HG03280 (cell line): ENCODE measurements around the gene CEP164.
"Not testable (repeated sequence)": the region's sequence is repeated elsewhere in the genome, so short reads cannot be mapped to it uniquely, and the experiment has no call there.

Experiments
- ATAC-seq: cut with Tn5 transposase; IDR thresholded peaks from one replicate; pipeline ENCODE4 v1.9.1; 2021; ENCODE audit warnings: mild to moderate bottlenecking, moderate library complexity; ENCODE audit not compliant: unreplicated experiment

CEP164 gene

DNA sequence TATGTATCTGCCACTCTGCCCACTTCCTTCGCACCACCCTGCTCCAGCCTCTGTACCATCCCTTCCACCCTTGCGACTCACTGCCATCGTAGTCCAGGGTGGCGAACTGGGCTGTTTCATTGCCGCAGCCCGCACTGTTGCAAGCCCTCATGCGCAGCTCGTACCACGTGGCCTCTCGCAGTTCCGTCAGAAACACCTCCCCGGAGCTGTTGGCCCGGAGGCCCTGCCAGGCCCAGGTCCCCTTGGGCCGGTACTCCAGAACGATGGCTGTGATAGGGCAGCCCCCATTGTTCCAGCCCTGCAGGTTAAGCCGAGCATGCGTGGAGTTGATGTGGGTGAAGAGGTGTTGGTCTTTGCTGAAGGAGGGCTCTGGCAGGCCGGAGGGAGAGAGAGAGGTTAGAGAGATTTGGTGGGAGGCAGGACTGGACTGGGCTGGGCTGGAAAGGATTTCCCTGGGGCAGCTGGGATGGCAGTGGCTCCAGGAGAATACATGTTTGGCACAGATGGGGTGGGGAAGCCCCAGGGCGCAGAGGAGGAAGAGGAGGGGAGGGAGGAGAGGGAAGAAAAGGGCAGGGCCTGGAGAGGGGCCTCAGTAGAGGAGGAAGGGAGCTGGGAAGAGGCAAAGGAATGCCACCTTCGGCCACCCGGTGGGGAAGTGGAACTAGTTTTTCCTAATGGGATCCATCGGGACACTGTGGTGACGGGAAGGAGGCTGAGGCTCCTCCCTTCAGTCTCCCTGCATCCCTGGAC, 109.6 kb downstream of the CEP164 start:
- ATAC-seq: no peak

DNA sequence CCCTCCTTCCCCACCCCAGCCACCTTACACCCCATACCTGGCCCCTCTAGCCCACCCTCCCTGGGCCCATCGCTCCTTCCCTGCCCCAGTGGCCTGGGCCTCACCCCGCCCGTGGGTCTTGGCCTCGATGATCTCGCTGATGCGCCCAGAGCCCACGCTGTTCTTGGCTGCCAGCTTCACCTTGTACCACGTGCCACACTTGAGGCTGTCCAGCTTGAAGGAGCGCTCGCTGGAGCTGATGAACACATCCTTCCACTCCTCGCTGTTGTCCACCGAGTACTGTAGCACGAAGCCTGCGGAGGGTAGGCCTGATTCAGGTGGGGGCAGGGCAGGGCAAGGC, 110.1 kb downstream of the CEP164 start:
- no peak for ATAC-seq

DNA sequence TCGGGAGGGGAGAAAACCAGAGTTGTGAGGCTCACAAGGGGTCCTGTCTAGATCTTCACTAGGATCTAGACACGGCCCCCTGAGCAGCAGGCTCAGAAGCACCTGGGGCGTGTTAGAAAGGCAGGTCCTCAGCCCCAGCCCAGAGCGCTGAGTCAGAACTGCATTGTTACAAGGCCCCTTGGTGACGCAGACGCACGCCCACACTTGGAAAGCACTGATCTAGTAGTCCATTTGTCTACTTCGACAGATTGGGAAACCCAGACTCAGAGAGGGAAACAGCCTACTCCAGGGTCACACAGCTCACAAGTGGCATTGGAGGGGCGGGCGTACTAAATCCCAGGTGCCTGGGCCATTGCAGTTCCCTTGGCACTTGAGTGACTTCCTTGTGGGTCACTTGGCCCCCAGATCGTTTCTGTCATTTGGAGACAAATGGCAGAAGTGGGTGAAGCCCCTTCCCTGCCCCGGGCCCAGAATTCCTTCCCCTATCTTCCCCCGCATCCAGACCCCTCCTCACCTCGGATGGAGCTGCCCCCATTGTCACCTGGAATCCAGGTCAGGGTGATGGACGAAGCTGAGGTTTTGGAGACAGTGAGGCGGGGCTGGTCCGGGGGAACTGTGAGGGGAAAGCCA, 110.8 kb downstream of the CEP164 start:
- no peak for ATAC-seq

DNA sequence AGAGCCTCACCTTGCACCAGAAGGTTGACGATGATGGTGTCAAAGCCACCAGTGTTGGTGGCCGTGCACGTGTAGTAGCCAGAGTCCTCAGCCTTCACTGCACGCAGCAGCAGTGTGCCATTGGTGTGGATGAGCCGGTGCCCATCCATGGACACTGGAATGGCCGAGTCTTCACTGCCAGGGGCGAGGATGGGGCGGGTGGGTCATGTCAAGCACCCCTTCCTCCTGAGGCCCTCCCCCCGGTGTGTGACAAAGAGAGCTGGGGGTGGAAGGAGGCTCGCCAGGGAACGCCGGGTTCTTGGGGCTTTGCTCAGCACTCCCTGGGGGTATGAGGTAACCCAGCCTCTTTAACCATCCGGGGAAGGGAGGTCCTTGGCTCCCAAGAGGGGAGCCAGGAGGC, 111.6 kb downstream of the CEP164 start:
- ATAC-seq: no peak

DNA sequence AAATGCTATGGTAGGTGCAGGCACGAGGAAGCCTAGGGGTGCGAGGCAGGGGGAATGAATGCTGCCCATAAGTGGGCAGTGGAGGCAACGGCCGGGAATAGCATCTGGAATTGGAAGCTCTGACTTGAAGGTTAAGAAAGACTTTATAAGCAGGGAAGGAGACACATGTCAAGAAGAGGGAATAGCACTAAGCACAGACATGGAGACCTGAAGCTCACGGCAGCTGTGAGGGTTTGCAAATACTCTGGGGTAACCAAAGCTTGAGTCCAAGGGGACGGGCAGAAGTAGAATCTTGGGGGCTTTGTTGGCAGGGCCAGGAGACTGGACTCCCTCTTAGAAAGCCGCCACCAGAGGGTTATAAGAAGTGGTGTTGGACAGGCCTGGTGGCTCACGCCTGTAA, 112.6 kb downstream of the CEP164 start:
- no peak for ATAC-seq

DNA sequence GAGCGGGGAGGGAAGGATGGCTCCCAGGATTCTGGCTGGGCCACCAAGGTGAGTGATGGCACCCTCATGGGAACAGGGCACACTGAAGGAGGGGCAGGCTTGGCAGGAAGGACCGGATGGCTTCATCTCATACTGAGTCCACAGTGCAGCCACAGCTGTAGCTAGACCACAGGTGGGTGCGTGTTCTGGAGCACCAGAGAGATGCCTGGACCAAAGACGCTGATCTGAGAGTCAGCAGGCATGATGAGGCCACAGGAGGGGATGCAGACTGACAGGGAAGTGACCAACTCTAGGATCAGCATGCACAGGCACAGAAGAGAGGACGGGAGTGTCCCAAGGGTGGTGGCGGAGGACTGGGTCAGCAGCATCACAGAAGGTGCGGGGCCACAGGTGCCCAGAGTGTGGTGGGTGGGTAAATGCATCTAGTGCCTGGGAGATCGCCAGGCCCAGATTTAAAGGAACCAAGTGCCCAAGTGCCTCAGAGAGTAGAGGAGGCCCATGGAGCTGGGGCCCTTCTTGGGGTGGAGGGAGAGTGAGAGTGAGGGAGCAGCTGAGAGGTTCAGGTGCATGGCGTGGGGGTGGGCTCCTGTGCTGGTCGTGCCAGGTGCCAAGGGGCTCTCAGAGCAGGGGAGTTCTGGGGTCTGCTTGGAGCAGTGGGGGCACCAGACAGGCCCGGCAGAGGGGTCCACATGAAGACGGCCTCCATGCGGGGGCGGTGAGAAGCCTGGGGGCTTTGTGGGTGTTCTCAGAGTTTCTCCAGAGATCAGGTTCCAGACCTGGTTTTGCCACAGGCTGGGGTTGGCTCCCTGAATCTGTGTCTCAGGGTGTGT, 113.7 kb downstream of the CEP164 start:
- ATAC-seq: no peak

DNA sequence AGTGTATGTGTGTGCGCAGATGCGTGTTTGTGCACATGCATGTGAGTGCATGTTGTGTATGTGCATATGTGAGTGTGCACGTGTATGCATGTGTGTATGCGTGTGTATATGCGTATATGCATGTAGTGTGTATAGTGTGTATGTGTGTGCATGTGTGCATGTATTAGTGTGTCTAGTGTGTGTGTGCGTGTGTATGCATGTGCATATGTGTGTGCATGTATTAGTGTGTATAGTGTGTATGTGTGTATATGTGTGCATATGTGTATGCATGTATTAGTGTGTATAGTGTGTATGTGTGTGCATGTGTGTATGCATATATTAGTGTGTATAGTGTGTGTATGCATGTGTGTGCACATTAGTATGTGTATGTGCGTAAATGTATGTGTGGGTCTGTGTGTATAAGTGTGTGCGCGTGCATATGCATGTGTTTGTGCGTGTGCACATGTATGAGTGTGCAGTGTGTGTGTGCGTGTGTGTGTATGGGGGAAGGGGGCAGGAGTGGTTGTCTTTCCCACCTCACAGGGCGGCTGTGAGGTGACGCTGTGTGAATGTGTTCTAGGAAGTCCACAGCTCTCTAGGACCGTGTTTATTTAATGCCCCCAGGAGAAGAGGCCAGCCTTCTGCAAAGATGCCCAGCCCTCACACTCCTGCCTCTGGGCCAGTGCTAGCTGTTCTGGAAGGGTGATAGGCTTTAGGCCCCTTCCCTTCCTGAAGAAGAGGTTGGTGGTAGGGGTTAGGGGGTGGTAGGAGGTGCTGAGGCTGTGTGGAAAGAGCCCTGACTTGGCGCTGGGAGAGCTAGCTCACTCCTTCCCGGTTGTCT, 114.6 kb downstream of the CEP164 start:
- no peak for ATAC-seq

DNA sequence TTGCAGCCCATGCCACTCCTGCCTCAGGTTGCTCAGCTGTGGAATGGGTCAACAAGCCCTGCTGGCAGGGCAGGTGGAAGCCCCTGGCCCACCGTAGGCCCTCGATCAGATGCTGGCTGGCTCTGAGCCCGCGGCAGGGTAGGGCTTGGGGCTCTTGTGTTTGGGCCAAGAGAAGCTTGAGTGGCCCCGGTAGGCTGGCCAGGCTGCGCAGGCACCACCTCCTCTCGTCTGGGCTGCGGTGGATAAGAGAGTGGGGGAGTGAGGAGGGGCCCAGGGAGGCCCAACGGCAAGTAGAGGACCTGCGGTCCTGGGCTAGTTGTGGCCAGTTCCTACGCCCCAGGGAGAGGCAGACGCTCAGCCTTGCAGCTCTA, 115.2 kb downstream of the CEP164 start:
- ATAC-seq: no peak

DNA sequence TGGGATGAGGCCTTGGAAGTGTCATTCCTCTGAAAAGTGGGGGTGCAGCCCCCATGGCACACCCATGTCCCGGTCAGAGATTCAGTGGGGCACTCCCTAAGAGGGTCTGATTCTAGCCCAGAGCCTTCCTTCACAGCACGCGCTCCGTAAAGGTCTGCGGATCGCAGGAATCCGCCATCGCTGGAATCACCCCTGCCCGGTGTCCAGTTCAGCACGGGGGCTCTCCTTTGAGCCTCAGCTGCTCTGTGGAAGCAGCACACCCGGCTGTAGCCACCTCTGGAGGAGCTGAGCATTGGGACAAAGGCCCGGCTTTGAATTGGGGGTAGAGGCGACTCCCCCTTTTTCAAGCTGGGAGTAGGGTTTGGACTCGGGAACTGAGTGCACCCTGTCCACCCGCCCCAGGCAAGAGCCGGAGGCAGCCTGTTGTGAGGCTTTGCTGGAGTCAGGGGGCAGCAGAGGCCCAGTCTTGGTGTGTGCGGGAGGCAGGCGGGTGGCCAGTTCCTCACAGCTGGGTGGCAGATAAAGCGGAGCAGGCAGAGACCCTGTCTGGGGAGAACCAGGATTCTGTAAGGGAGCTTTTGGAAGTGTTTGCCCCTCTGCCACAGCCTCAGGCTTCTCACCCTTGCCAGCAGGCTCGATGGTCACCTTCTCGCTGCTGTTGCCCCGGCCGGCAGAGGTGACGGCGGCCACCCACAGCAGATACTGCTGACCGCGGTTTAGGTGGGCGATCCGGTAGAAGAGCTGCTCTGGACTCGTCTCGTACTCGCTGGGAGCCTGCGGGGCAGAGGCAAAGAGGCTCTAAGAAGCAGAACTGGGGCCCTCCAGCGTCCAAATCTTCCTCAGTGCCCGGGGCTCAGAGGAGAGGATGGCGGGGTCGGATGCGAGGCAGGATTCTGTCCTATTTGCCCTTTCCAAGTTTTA, 115.9 kb downstream of the CEP164 start:
- ATAC-seq: no peak

DNA sequence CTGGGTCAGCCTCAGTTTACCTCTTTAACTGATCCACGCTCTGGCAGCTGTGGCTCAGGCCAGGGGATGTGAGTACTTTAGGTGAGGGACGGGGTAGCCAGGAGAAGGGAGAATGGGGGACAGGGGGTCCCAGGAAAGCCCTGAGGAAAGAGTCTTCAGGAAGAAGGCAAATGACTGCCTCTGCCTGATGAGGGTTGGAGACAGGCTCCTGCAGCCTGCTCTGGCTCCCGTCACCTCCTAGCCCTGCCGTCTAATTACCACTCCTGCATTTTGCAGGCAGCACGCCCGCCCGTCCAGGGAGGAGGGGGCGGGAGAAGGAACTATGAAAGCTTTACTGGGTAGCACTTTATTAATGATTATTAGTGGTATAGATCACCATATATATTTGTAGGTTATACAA, 116.6 kb downstream of the CEP164 start:
- no peak for ATAC-seq

DNA sequence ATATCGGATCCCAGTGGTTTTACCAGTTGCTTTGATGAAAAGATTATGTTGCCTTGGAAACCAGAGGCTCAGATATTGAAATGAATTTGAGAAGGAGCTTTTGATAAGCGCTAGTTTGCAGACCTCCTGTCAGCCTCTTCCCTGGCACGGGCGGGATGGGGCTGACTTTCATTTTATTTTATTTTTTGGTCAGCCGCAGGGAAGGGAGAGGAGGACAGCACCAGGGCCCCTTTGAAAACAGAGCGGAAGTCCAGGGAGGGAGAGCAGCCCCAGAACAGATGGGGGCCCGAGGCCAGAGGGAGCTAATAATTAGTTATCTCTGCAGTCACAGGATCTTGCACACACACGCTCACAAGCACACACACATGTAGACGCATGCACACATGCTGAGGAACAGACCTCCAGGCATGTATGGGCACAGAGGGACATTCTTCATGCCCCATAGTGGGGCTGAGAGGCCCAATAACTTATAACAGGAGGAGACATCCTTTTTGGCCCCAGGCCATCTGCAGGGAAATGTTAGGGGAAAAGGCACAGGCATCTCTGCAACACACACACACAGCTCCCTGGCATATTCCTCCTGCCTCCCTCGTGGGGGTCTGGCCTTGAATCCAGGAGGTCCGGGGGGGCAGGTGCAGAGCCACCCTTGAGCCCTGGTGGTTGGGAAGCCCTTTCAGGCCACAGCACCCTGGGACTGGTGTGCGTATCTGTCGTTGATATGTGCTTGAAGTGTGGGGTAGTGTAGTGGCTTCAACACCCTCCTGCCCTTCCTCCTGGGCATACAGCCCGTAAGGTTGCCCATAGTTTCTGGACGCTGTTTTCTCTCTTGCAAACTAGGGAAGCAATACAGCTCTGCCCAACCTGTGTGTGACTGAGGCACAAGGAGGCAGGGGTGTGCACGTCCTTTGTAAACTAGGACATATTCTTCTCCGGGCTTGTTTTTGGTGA, 117.3 kb downstream of the CEP164 start:
- no peak for ATAC-seq

DNA sequence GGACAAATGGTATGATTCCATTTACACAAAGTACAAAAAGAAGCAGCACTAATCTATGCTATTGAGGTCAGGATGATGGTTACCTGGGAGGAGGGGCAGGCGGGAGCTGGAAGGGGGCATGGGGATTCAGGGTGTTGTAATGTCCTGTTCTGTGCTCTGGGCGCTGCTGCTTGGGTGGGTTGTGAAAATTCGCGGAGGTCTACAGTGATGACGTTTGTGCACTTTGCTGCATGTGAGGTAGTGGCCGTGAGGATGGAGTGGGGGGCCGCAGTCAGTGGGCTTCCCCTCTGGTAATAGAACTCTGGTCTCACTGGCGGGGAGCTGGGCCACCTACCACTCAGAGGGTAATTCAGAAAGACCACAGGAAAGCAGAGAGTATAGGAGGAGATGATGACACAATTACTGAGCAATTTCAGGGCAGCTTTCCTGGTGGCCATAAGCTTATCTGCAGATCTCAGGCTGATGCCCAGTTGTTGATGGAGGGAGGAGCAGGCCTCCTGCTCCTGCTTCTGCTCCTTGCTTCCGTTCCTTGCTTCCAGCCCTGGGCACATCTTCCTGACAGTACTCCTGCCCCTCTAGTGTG, 121.5 kb downstream of the CEP164 start:
- ATAC-seq: no peak

DNA sequence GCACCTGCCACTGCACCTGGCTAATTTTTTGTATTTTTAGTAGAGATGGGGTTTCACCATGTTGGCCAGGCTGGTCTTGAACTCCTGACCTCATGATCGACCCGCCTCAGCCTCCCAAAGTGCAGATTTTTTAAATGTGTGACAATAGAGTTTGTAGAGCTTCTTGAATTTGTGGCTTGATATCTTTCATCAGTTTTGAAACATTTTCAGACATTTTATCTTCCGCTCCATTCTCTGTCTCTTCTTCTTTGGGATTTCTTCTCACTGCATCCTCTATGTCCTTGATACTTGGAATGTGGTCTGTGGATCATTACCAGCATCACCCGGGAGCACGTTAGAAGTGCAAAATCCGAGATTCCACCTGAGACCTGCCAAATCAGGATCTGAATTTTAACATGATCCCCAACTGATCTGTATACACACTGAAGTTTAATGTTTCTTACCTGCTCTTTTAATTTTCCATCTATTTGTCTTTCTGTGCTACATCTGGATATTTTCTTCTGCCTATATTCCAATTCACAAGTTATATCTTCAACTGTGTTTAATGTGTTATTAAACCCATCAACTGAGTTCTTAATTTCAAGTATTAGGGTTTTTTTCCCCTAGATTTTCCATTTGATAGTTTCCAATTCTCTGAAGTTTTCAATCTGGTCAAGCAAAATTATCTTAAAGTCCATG, 126.4 kb downstream of the CEP164 start:
- no peak for ATAC-seq

DNA sequence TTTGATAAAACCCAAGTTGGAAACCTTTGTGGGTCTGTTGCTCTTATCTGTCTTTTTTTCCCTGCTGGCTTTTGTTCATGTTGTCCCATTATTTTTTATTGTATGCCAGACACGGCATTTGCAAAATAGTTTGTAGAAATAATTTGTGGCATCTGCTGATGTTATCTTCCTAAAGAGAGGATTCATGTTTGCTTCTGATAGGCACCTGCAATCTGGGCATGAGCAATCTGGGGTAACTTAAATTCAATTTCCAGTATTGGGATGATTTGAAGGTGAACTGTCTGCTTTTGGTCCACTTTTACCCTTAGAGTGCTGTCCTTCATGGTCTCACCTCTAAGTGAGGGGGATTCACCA, 126.9 kb downstream of the CEP164 start:
- ATAC-seq: no peak

DNA sequence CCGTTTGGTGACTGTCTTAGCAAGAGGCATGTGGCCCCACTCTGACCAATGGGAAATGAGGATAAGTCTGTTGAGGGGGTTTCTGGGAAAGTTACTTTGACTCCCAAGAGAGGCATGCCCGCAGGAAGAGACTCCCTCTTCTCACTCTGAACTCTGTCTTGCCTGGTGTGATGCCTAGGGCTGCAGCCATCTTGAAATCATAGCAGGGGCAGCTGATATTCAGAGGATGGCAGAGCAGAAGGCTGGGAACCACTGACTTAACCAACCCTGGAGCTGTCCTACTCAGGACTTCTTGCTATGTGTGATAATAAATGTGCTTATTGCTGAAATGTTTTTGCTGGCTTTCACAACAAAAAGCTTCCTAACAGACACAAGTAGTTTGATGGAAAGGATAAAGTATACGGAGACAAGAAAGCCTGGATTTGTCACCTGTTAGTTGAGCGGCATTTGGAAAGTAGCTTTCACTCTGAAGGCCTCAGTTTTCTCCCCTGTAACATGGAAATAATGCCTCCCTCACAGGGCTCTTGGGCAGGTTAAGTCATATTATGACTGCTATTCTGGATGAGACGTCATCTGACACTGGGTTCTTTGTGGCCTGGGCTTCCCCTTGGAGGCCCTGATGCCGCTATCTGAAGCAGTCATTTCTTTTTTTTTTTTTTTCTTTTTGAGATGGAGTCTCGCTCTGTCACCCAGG, 128.5 kb downstream of the CEP164 start:
- no peak for ATAC-seq

DNA sequence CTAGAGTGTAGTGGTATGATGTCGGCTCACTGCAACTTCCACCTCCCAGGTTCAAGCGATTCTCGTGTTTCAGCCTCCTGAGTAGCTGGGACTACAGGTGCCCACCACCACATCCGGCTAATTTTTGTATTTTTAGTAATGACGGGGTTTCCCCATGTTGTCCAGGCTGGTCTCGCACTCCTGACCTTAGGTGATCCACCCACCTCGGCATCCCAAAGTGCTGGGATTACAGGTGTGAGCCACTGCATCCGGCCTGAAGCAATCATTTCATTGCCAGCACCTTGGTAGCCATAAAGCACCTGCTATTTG, 129.0 kb downstream of the CEP164 start:
- ATAC-seq: not testable (repeated sequence)

DNA sequence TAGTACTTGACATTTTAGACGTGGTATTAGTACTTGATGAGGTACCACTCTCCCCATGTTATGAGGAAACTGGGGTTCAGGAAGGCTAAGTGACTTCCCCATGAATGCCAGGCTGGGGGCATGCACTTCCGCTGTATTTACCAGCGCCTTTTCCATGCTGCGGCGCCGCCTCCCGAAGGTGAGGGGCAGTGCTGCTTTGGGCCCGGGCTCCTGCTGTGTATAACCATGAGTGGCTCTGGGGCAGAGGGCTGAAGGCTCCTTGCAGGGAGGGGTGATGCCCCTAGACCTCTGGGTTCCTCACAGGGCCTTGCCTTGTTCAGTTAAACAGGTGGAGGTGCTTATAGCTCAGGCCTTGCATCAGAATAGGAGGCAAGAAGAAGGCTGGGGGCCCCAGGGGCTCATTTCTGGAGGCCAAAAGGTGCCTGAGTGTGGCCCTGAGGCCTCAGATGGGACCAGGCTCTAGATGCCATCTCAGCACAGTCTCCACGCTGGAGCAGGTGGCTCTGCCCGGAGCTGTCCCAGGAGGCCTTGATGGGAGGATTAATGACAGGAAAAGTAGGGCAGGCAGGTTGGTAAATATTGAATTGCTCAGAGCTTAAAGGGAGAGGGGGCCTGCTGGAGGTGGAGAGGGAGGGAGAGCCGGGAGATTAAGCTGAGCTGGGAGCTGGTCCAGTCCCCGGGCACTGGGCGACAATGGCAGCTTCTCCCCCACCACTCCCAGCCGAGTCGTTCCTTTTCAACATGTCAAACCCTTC, 129.6 kb downstream of the CEP164 start:
- no peak for ATAC-seq
